OCI-LY3 (cell line): ENCODE data around the gene NAPEPLD.
A peak's percentile ranks its signal among the peaks of the same experiment; 100 is the strongest.
"Not testable (repeated sequence)": the region's sequence is repeated elsewhere in the genome, so short reads cannot be mapped to it uniquely, and the experiment has no call there.

ENCODE experiments used
- H2AFZ ChIP-seq: fragments of 200-600, 300-600 bp; shearing (Covaris generic); 2 replicates; pipeline ENCODE4 v1.6.0; 2014; ENCODE audit warnings: antibody characterized with exemption, low read depth, low read length
- H3K27ac ChIP-seq: fragments of 200-600, 300-600 bp; sonication (generic); 2 replicates; pipeline ENCODE4 v1.5.1; 2014; ENCODE audit warnings: mild to moderate bottlenecking, low read length, moderate library complexity, mixed read lengths
- H3K27me3 ChIP-seq: fragments of 200-600, 300-600 bp; sonication (generic); 2 replicates; pipeline ENCODE4 v1.6.1; 2014; ENCODE audit warnings: low read depth, low read length, mixed read lengths
- H3K36me3 ChIP-seq: fragments of 200-600, 300-600 bp; sonication (generic); replicated peaks from 2 replicates; pipeline ENCODE3; 2014; ENCODE audit warnings: low read depth, low read length, mixed read lengths
- H3K4me1 ChIP-seq: fragments of 300-600, 200-600 bp; sonication (generic); 2 replicates; pipeline ENCODE4 v1.6.1; 2014; ENCODE audit warnings: low read length, mixed read lengths
- H3K4me2 ChIP-seq: fragments of 200-600, 300-600 bp; sonication (generic); 2 replicates; pipeline ENCODE4 v1.6.1; 2014; ENCODE audit warnings: low read length, mixed read lengths
- H3K4me3 ChIP-seq: fragments of 300-600, 200-600 bp; sonication (generic); 2 replicates; pipeline ENCODE4 v1.5.1; 2014; ENCODE audit warnings: antibody characterized with exemption, mild to moderate bottlenecking, low read length, moderate library complexity
- H3K79me2 ChIP-seq: fragments of 300-600, 200-600 bp; shearing (Covaris generic); 2 replicates; pipeline ENCODE4 v1.6.1; 2014; ENCODE audit warnings: mild to moderate bottlenecking, low read length, mixed read lengths
- H3K9ac ChIP-seq: fragments of 300-600, 200-600 bp; shearing (Covaris generic); 2 replicates; pipeline ENCODE4 v1.6.0; 2014; ENCODE audit warnings: mild to moderate bottlenecking, low read length, moderate library complexity
- H3K9me3 ChIP-seq: fragments of 200-600, 300-600 bp; shearing (Covaris generic); 2 replicates; pipeline ENCODE4 v1.6.1; 2014; ENCODE audit warnings: low read length, mixed read lengths; ENCODE audit not compliant: insufficient read depth
- H4K20me1 ChIP-seq: fragments of 200-600, 300-600 bp; sonication (generic); 2 replicates; pipeline ENCODE4 v1.6.1; 2016; ENCODE audit warnings: low read length, mixed read lengths; ENCODE audit not compliant: insufficient read depth
- CTCF ChIP-seq: fragments of 200-600, 300-600 bp; sonication (generic); IDR thresholded peaks from 2 replicates; pipeline ENCODE4 v1.5.1; 2014; ENCODE audit warnings: antibody characterized with exemption, low read length, low read depth
- EZH2phosphoT487 ChIP-seq: fragments of 200-600 bp; shearing (Covaris generic); IDR thresholded peaks from 2 replicates; pipeline ENCODE4 v1.6.1; 2018; ENCODE audit warnings: antibody characterized with exemption, mixed run types, low read depth

The NAPEPLD gene

GRCh38 chr7:103150192-103150591 lies 1.3 kb upstream of the NAPEPLD start:
- peaks cover 39% of the 10 kb centered on the region for H3K4me1 ChIP-seq
- peak overlapping the region; percentile 90 for H3K4me3 ChIP-seq
- peak overlapping the region; percentile 86 for H3K27ac ChIP-seq
- peak overlapping the region; percentile 97 for H3K9ac ChIP-seq
- H3K79me2 ChIP-seq = peaks cover 41% of the 10 kb centered on the region
- no peaks in the 10 kb centered on the region for H3K27me3 ChIP-seq
- peak overlapping the region; percentile 91 for H3K4me2 ChIP-seq
- no peaks in the 10 kb centered on the region for H3K36me3 ChIP-seq
- TF ChIP-seq EZH2phosphoT487 = no peak
- H2AFZ ChIP-seq = peak overlapping the region; percentile 82
- no peaks in the 10 kb centered on the region for H3K9me3 ChIP-seq
- H4K20me1 ChIP-seq = no peaks in the 10 kb centered on the region

GRCh38 chr7:103149808-103150180 lies 895 bp upstream of the NAPEPLD start:
- H3K27me3 ChIP-seq = no peaks in the 10 kb centered on the region
- H3K79me2 ChIP-seq = peaks cover 45% of the 10 kb centered on the region
- H3K4me3 ChIP-seq = peak overlapping the region; percentile 90
- H3K4me1 ChIP-seq = peaks cover 38% of the 10 kb centered on the region
- H3K9ac ChIP-seq = peak overlapping the region; percentile 97
- TF ChIP-seq EZH2phosphoT487 (no peak), CTCF (no peak)
- no peaks in the 10 kb centered on the region for H4K20me1 ChIP-seq
- no peaks in the 10 kb centered on the region for H3K36me3 ChIP-seq
- peak overlapping the region; percentile 86 for H3K27ac ChIP-seq
- no peaks in the 10 kb centered on the region for H3K9me3 ChIP-seq
- peak overlapping the region; percentile 91 for H3K4me2 ChIP-seq
- peak overlapping the region; percentile 82 for H2AFZ ChIP-seq

- Histone ChIP-seq H3K4me2 (peak overlapping the region; percentile 91), H3K4me1 (peaks cover 25% of the 10 kb centered on the region), H2AFZ (peak overlapping the region; percentile 71), H4K20me1 (no peaks in the 10 kb centered on the region), H3K27ac (peak overlapping the region; percentile 86), H3K27me3 (no peaks in the 10 kb centered on the region), H3K36me3 (no peaks in the 10 kb centered on the region), H3K9me3 (no peaks in the 10 kb centered on the region), H3K4me3 (peak overlapping the region; percentile 90), H3K9ac (peak overlapping the region; percentile 97), H3K79me2 (peaks cover 57% of the 10 kb centered on the region)
- no peak for TF ChIP-seq EZH2phosphoT487
- TF ChIP-seq CTCF = no peak
Measured at GRCh38 chr7:103148131-103148993, 537 bp downstream of the NAPEPLD start.

GRCh38 chr7:103144754-103145153 lies 4.1 kb downstream of the NAPEPLD start:
- peaks cover 78% of the 10 kb centered on the region for H3K79me2 ChIP-seq
- H3K9me3 ChIP-seq, H3K27ac ChIP-seq, H3K9ac ChIP-seq, H3K36me3 ChIP-seq, H4K20me1 ChIP-seq, H3K4me3 ChIP-seq, H3K27me3 ChIP-seq, H3K4me2 ChIP-seq, H2AFZ ChIP-seq: not testable (repeated sequence)
- H3K4me1 ChIP-seq = peaks cover 29% of the 10 kb centered on the region

GRCh38 chr7:103143868-103144267 lies 5.0 kb downstream of the NAPEPLD start:
- Histone ChIP-seq H3K36me3 (no peaks in the 10 kb centered on the region), H3K4me1 (peaks cover 26% of the 10 kb centered on the region), H2AFZ (no peak overlapping the region), H3K4me3 (no peak overlapping the region), H3K27me3 (no peaks in the 10 kb centered on the region), H3K79me2 (peaks cover 76% of the 10 kb centered on the region), H4K20me1 (peaks cover 13% of the 10 kb centered on the region; the same call in 1 of the 2 replicates), H3K9ac (no peak overlapping the region), H3K27ac (no peak overlapping the region), H3K4me2 (no peak overlapping the region), H3K9me3 (no peaks in the 10 kb centered on the region)
- TF ChIP-seq CTCF = no peak
